Tongue (tissue), 2 donors: ENCODE results near the gene NUDT5. TPM values are rescaled to one million over a fixed set of nuclear protein-coding genes. Genes with fewer than 3 reads are reported as not detected.
A peak's percentile ranks its signal among the peaks of the same experiment; 100 is the strongest.
"Not testable (repeated sequence)": the region's sequence is repeated elsewhere in the genome, so short reads cannot be mapped to it uniquely, and the experiment has no call there.

ENCODE experiments used
- DNase-seq: peaks from one replicate; pipeline ENCODE4 v3.0.0-alpha.2; 2015
- total RNA-seq: library from RNA; depleted of rRNA; stranded (reverse); fragments of >200 nt; gene quantifications from one replicate; pipeline ENCODE4 v1.2.3, GENCODE V29; 2014

NUDT5 gene
- total RNA-seq, 1 donor from 2014 or later = 23.9 TPM

DNA sequence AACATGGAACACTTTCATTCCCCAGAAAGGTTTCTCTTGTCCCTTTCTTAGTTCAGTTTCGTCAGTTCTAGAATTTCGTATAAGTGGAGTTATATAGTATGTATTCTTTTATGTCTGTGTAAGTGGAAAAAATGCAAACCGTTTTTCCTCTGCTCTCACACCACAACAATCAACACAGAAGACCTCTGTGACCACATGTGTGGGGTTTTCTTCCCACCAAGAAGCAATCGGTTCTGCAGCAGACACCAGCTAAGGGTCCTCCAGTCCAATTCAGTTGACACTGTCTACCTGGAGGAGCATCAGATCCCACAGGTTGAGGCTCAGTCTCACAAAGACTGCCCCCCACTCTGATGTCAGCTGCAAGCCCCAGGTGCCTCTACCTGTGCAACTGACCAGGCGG, 6.5 kb upstream of the NUDT5 start:
- DNase-seq = no peak

DNA sequence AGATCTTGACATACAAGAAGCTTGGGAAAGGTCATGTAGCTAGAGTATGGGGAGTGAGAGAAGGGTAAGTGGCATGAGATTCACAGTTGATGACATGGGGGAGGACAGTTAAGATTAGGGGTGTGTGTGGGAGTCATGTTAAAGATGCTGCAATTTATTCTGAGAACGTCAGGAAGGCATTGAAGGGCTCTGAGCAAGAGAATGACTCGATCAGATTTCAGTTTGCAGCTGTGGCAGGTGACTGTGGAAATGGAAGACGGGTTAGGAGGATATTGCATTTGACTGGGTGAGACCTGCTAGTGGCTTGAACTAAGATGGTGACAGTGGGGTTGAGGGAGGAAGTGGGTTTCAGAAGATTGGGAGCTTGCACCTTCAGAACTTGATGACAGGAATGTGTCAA, 5.9 kb upstream of the NUDT5 start:
- no peak for DNase-seq

DNA sequence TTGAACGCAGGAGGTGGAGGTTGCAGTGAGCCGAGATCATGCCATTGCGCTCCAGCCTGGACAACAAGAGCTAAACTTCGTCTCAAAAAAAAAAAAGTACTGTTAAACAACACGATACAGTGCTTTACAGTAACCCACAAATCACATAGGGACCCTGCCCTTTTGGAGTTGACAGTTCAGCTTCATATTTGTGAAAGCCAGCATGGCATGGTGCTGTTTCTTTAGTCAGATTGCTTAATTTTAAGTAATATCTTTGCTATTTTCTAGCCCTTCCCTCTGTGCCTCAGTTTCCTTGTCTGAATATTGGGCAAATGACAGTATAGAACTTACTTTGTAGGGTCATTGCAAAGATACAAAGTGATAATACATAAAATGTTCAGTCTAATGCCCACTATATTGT, 5.2 kb upstream of the NUDT5 start:
- DNase-seq = no peak

DNA sequence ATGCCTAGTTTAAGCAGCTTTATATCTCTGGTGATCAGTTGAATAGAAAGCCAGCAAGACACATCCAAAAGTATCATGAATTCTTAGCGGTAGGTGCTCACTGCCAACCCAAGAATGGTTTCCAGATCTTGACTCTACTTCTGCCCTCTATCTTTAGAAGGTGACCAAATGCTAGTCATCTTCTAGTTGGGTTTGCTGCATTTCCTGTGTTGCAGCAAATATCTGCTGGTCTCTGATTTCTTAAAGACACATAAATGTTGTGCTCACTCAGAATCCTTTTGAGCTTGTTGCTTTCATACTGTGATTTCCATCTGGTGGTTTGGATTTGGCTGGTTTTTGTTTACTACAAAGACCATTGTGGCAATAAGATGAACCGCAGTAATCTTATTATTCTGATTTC, 2.5 kb upstream of the NUDT5 start:
- no peak for DNase-seq

DNA sequence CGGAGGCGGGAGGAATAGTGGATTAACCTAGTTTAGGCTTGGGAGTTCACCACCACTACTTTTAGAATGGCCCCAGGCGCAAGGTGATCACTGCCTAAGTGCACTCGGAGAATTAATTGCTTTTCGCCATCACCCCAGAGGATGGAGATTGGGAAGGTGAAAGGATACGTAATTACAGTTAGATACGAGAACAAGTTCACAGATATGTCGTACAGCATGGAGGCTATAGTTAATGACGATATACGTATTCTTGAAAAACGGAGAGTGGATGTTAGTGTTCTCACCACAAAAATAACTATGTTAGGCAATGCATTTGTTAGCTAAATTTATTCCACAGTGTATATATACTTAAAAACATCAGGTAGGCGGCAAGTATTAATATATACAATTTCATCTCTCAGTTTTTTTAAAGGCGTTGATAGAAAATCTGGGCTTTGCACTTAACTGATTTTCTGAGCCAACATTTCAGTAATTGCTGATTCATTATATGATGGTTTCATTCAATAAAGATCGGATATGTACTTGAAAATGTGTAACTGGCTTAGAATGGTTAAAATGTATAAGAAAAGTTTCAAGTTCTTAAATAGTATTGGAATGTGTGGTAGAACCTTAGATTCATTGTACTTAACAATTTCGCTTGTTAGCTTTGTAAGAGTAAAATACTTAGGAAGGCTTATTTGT, 980 bp upstream of the NUDT5 start:
- no peak for DNase-seq

DNA sequence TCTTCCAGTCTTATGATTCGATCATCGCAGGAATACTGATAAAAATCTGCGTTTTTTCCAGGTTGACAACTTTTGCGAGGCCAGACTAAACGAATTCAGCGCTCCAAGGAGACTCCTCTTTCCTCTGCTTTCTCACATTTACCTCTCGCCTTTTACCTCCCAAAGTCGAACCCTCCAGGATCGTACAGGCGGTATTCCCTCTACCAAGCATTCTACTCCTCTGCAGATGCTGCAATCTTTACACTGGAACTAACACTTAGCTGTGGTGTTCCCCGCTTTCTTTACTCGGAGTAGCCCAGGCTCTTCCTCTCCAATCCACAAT, 449 bp downstream of the NUDT5 start:
- DNase-seq = no peak

DNA sequence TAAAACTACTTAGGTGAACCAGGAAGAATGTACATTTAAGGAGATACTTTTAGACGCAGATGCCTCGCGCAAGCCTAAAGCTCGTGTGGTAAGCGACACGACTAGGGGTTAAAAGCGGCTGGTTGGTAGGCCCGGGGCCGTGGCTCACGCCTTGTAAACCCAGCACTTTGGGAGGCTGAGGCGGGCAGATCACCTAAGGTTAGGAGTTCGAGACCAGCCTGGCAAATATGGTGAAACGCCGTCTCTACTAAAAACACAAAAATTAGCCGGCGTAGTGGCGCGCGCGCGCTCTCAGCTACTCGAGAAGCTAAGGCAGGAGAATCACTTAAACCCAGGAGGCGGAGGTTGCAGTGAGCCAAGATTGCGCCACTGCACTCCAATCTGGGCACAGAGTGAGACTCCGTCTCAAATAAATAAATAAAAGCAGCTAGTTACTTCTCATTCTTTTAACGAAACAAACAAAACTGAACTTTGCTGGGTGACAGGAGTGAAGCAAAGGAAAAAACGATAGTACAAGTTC, 879 bp downstream of the NUDT5 start:
- peak; percentile 26 for DNase-seq

DNA sequence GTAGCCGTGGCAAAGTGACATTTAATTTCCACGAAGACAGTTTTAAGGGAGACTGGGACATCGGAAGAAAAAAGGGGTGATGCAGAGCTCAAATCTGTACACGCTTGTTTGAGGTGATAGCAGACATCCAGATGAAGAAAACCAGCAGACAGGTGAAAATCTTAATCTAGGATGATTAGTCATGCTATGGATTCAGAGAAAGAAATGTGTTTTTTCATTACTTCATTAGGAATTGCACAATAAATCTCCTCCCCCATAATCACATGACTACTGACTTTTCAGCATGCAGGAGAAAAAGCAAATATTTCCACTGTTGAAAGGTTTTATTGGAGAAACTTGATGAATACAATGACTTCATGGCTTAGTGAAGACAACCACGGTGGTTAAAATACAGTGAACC, 2.5 kb downstream of the NUDT5 start:
- DNase-seq = no peak

DNA sequence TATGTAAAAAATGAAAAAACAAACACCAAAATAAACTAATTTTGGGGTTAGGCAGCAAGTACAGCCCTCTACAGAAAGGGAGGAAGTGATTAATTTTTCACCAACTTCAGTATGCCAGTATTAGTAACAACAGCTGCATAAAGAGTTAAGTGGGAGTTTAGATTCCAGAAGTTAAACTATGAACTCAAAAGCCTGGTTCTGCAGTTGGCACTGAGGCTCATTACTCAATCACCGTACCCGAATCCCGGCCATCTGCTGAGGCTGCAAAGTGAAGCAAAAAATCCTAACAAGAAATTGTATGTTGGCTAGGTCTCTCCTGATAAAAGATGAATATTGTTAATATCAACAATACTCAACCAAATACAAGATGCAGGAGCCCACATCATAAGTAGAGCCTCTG, 4.0 kb downstream of the NUDT5 start:
- DNase-seq = peak; percentile 51

DNA sequence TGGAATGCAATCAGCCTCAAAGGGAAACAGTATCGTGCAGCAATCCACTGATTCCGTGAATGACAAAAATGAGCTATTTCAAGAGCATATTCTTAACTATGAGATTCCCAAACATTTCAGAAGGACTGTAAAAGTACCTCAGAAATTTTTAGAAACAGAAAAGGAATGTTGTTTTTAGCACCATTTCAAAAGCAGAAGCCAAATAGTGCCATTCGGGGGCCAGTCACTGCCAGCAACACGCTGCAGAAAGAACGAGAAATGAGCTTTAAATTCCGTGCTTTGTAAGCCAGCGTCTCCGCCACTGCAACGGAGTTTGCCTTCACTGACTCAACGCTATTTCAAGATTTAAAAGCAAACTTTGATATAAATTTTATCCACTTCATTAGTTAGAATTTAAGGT, 6.3 kb downstream of the NUDT5 start:
- DNase-seq = no peak

DNA sequence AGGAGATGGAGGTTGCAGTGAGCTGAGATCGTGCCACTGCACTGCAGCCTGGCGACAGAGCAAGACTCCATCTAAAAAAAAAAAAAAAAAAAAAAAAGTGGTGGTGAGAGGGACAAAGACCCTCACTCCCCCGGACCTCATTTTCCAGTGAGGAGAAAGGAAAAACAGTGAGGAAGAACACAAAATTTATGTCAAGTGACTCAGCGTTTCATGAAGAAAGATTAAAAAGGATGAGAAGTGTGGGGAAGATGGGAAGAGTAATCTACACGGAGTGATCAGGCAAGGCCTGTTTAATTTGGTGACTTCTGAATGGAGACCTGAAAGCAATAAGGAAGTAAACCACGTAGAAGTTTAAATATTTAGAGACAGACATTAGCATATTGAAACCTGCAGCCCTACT, 7.0 kb downstream of the NUDT5 start:
- no peak for DNase-seq

DNA sequence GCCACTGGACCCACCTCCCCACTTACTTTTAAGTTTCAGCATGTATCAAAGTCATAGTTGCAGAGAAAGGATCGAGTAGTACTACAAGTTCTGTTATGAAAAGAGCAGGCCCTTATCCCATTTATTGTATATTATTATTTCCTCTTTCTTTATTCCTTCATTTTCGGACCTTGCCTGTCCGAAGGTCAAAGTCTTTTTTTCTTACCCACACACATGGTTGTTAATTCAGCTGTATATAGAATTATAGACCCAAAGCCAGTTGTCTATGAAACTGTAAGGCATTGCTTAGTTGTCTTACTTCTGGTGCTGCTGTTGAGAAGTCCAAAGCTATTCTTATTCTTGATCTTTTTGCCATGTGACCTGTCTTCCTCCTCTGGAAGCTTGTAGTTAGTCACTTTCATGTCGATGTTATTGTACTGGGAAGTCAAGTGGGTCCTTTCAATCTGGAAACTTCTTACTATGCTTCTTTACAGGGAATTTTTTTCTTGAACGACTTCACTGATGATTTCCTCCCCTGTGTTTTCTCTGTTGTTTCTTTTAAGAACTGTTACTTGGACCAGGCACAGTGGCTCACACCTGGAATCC, 8.3 kb downstream of the NUDT5 start:
- DNase-seq = no peak

DNA sequence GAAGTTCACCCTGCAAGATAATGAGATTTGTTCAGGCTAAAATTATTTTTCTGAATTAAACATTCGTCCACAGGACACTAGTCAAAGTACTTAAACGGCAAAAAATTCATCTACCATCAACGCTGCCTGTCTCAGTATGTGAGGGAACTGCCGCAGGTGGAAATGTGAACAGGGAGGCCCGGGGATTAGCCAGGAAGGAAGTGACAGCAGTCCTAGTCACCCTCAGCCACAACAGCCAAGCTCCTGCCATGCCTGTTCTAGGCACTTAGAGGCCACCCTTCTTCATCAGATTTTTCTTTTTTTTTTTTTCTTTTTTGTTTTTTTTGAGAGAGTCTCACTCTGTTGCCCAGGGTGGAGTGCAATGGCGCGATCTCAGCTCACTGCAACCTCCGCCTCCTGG, 9.4 kb downstream of the NUDT5 start:
- no peak for DNase-seq

DNA sequence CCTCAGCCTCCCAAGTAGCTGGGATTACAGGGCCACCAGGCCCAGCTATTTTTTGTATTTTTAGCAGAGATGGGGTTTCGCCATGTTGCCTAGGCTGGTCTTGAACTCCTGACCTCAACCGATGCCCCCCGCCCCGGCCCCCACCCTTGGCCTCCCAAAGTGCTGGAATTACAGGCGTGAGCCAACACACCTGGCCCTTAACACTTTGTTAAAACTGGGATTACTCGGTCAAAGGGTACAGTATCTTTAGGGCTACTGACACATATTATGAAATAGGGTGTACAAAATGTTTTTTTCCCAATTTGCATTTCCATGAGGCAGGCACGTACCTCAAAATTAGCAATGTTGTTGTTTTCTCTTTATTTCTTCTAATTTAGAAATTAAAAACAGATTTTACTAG, 11.5 kb downstream of the NUDT5 start:
- DNase-seq = no peak

DNA sequence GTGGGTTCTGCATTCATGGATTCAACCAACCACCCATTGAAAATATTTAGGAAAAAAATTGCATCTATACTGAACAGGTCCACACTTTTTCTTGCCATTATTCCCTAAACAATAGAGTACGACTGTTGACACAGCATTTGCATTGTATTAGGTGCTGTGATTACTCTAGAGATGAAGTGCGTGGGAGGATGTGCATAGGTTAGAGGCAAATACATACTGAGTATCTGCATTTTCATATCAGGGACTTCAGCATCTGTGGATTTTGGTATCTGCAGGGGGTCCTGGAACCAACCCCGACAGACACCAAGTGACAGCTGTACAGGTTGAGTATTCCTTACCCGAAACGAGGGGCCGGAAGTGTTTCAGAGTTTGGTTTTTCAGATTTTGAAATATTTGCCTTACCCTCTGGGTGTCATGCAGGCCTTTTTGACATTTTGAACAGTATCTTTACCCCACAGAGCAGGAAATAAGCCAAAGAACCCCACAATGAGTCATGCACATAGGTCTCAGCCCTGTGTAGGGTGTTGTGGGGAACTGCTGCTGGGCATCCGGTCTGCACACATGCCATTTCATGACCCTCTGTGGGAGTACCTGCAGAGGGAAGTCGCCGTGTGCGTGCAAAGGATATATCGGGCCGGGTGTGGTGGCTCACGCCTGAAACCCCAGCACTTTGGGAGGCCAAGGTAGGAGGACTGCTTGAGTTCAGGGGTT, 14.5 kb downstream of the NUDT5 start:
- no peak for DNase-seq

DNA sequence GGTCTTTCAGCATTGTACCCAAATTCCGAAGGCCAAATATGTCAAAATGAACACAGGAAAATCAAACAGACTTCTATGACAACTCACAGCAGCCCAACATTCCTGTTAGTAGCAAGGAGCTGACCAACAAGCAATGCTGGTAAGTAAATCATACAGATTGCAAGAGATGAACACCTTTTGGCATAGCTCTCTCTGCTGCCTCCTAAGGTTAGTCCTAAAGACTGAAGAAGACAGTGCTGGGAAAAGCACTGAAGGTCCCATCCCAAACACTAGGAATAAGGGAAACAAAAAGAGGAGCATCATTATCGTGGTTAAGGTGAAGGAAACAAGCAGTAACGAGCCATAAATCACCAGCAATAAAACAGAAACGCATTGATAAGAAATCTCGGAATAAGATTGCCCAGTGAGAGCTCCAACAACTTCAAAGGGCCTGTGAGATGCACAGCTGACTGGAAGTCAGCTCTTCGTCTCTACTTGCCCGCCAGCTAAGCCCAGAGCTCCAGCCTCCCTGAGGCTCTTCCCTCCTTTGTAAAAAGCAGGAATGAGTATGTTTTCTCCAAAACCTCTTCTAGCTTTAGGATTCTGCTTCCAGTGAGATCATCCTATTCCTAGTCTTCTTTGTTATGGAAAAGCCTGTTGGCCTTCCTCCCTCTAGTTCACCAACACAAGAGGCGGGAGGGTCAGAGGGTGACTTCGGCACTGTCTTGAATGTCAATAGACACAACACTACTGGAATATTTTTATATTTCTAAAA, 15.3 kb downstream of the NUDT5 start:
- no peak for DNase-seq

DNA sequence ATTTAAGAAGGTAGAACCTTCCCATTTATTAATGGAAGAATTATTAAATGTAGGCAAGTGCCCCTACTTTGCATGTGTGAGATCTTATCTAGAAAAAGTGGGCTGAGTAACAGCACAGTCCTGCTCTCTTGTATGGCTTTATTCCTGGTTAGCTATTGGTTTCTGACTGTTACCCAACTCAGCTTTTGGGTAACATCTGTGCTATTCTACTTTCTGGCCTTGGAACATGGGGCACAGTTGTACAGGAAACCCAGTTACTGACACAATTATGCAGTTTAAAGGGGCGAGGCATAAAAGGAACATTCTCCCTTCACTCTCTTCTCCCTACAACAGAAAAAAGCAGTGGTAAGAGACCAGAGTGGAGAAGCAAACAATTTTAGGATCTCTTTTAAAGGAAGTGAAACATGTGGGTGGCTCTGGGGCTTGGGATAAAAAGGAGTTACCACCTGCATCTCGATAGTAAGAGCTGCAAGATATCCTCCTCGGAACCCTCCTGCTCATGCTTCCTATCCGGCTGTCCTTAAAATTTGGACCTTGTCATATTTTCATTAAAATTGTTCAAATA, 16.0 kb downstream of the NUDT5 start:
- DNase-seq = no peak

DNA sequence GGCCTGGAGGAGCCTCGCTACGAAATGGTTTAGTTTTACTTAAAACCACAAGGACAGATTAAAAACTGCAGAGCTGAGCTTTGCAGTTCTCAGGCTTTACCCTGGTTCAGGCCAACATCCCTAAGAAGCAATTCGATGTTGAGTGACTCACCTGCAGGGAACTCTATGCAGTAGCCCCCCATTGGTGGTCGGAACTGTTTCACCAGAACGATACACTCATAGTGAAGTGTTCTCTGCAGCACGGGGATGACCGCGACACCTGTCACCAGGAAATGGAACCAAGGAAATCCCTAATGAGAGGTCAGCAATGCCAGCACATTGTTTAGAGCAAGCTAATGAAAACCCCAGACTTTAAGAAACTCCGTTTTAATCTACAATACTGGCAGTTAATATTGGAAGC, 18.0 kb downstream of the NUDT5 start:
- DNase-seq = no peak

DNA sequence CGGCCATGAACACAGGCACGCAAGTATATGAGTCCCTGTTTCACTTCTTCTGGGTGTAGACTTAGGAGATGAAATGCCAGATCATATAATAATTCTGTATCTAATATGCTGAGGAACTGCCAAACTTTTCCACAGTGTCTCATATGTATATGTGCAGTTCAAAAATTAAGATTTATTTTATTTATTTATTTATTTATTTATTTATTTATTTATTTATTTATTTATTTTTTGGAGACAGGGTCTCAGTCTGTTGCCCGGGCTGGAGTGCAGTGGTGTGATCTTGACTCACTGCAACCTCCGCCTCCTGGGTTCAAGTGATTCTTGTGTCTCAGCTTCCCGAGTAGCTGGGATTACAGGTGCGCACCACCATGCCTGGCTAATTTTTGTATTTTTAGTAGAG, 24.2 kb downstream of the NUDT5 start:
- DNase-seq = not testable (repeated sequence)

DNA sequence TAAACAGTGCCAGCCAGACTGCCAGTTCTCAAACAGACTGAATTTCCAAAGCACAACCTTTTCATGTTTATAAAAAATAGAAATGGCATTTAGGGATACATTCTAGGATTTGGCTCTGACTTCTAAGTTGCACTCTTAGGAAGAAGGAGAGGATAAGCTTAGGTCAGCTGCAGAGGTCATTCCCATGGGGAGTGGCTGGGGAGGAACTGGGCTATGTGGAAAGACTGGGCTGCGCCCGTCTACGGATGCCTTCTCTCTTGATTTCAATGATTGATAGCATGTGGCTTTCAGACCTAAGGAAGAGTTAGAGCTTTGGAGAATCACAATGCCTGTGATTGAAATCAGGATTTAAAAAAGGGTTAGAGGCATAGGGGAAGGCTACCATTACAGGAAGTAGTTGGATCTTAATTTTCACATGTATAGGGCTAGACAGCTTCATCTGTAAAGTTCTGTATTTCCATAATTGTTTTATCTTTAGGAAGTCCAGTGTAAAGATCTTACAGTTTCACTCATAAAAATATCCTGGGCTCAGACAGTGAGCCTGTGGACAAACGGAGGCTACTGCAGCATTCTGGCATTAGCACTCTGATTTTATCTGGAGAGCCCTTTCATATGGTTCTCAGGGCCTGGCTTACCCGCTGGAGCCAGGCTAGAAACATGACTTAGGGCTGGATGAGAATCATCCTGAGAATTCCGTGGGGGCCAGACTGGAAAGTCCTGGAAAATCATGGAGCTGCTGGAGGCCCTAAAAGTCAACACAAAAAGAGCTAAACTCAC, 29.5 kb downstream of the NUDT5 start:
- DNase-seq = no peak

DNA sequence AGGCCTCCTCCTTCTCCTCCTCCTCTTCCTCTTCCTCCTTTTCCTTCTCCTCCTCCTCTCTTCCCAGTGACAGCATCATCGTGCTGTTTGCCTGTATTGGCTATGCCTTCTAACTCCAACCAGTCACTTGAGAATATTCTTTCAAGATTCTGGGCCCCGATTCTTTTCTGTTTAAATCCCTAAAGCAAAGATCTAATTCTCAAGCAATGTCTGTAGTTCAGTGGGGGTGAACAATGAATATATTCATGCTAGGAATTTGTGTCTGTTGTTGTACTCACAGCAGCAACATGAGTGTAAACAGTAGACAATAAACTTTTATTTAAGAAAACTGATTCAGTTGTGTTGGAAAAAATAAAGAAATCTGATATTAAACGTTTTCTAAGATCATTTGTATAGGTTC, 30.7 kb downstream of the NUDT5 start:
- DNase-seq = no peak

DNA sequence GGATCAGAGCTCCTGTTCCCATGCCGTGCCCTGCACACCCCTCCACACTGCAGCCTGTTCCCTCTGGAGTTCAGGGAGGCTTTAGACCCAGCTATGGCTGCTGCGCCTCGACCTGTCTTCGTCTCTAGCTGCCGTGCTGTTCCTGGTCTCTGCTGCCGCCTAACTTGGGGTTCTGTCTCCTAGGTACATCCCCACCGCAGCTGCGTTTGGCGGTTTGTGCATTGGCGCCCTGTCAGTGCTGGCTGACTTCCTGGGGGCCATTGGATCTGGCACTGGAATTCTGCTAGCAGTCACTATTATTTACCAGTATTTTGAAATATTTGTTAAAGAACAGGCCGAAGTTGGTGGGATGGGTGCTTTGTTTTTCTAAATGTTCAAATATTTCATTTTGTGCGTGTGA, 31.6 kb downstream of the NUDT5 start:
- DNase-seq = no peak
